GM12872 (cell line): ENCODE data around the gene ZMYND8.

ENCODE experiments used
- TF ChIP-seq, protein P1 (sequence below): IDR thresholded peaks from 3 replicates; pipeline ENCODE4 v1.5.1; 2011; ENCODE audit warnings: low read depth, mild to moderate bottlenecking, low read length, moderate library complexity; ENCODE audit not compliant: insufficient read depth

The ZMYND8 gene

GRCh38 chr20:47253872-47254271, 102.6 kb downstream of the ZMYND8 start:
- TF ChIP-seq, protein P1, sequence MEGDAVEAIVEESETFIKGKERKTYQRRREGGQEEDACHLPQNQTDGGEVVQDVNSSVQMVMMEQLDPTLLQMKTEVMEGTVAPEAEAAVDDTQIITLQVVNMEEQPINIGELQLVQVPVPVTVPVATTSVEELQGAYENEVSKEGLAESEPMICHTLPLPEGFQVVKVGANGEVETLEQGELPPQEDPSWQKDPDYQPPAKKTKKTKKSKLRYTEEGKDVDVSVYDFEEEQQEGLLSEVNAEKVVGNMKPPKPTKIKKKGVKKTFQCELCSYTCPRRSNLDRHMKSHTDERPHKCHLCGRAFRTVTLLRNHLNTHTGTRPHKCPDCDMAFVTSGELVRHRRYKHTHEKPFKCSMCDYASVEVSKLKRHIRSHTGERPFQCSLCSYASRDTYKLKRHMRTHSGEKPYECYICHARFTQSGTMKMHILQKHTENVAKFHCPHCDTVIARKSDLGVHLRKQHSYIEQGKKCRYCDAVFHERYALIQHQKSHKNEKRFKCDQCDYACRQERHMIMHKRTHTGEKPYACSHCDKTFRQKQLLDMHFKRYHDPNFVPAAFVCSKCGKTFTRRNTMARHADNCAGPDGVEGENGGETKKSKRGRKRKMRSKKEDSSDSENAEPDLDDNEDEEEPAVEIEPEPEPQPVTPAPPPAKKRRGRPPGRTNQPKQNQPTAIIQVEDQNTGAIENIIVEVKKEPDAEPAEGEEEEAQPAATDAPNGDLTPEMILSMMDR: no peak

DNA sequence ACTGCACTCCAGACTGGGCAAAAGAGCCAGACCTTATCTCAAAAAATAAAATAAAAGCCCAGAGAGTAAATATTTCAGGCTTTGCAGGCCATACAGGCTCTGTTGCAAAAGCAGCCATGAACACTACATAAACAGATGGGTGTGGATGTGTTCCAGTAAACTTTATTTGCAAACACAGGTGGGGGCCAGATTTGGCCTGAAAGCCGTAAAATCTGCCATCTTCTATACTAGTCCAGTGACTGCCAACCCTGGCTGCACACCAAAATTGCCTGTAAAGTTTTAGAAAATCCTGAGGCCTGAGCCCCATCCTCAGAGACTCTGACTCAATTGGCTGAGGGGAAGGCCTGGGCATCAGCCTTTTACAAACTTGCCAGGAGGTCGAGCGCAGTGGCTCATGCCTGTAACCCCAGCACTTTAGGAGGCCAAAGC, 103.6 kb downstream of the ZMYND8 start:
- TF ChIP-seq, protein P1: no peak

DNA sequence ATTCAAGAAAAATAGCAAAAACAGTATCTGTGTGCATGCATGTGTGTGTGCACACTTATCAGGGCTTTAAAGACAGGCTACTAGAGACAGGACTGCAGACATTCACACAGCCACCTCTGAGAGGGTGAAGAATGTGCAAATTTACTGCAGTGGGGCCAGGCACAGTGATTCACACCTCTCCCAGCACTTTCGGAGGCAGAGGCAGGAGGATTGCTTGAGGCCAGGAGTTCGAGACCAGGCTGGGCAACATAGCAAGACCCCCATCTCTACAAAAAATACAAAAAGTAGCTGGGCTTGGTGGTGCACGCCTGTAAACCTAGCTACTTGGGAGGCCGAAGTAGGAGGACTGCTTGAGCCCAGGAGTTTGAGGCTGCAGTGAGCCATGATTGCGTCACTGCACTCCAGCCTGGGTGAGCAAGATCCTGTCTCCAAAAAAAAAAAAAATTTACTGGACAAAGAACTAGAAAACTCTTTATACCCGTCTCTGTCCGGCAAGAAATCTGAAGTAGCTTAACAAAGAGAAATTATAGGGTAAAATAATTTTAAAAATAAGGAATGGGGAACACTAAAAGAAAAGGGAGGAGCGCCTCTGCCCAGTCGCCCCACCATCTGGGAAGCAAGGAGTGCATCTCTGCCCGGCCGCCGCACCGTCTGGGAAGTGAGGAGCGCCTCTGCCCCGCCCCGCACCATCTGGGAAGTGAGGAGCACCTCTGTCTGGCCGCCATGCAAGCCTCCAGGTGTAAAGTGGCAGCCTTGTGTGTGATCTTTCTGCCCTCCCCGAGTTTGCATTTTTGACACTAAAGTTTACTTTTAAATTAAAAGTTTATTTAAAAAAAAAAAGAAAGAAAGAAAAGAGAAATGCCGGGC, 105.1 kb downstream of the ZMYND8 start:
- TF ChIP-seq, protein P1: no peak

- TF ChIP-seq, protein P1: no peak
These were observed 106.1 kb downstream of the ZMYND8 start for GRCh38 chr20:47250360-47250759.

- TF ChIP-seq, protein P1: no peak
These were observed 106.6 kb downstream of the ZMYND8 start for GRCh38 chr20:47249913-47250312.

- TF ChIP-seq, protein P1: no peak
These were observed 108.0 kb downstream of the ZMYND8 start for GRCh38 chr20:47248448-47248966.

GRCh38 chr20:47247972-47248371, 108.5 kb downstream of the ZMYND8 start:
- TF ChIP-seq, protein P1: no peak
